GM18520 (cell line): Measurements from ENCODE around the gene GTF2H2.
"Not testable (repeated sequence)": the region's sequence is repeated elsewhere in the genome, so short reads cannot be mapped to it uniquely, and the experiment has no call there.

ENCODE experiments used
- ATAC-seq: cut with Tn5 transposase; IDR thresholded peaks from one replicate; pipeline ENCODE4 v1.9.1; 2021; ENCODE audit not compliant: unreplicated experiment

Gene GTF2H2

DNA sequence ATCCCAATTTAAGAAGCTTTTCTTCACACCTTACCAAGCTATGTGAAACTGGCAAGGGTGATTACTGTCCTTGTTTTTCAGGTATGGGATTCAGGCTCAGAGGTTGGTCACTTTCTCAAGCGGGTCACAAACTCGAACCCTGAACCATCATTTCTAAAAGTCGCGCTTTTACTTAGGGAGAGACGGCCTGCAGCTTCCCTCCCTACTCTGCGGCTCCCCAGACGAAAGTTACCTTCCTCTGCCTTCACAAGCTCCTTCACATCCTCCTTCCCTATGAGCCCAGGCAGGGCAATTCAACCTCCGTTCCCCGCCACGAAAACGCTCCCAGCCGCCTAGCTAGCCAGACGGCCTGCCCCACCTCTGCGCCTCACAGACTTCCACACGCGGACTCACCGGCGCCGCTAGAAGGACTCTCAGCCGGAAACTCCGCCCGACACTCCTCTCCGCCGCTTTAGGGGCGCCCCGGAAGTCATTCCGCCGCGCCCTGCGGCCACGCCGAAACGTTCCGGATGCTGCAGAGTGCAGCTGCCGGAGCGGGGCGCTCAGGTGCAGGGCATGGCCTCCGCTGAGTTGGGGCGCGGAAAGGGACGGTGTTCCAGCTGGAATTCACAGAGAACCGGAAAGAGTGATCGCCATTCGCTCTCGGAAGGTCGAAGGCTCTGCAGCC, at the start of gene GTF2H2:
TSS of gene GTF2H2 (minus strand) at position 415 of the 667 bp plus-strand sequence. CDS start 4,913 bp downstream, outside the sequence.
- peak; percentile 93 for ATAC-seq

DNA sequence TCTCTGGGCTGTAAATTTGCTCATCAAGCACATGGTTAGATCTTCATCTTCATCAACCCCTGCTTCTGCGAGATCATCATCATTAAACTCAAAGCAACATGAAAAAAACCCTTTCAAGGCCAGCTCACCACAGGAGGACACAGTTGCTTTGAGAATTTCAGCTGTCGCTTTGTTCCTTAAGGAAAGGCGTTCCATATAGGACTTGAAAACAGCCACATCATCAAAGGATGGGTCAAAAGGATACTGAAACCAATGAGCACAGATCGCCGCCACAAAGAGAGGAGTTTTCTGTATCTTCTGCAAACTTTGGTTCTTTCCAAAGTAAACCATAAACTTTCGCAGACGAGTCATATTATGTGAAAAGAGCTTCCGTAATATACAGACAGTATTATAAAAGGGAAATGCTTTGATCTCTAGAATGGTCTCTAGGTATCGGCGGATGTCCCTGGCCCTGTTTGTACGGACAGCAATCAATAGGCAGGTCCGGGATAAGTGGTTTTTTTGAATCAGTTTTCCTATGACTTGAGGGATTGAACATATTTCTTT, 42.3 kb upstream of the GTF2H2 start:
- not testable (repeated sequence) for ATAC-seq

DNA sequence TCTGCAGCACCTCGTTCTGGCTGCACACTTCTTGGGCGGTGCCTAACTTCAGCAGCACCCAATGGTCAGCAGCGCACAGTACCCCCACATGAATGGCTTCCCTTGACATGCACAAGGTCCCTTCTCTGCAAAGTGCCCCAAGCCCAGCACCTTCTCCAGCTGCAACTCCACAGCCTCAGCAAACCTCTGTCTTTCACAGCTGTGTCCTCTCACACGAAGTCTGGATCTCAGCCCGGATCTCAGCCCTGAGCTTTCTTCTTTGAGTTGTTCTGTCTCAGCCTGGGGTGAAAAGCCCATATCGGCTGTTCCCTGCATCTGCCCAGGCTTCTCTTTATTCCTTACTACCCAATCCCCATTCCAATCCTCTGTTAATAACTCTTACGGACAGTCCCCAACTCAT, 32.5 kb upstream of the GTF2H2 start:
- ATAC-seq, result not testable (repeated sequence)

DNA sequence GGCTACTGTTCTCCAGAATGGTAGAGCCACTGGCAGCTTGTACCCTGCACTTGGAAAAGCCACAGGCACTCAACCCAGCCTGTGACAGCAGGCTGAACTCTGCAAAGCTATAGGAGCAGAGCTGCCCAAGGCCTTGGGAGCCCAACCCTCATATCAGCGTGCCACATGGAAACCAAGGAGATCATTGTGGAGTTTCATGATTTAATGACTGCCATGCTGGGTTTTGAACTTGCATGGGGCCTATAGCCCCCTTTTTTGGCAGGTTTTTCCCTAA, 30.4 kb upstream of the GTF2H2 start:
- ATAC-seq, result not testable (repeated sequence)

DNA sequence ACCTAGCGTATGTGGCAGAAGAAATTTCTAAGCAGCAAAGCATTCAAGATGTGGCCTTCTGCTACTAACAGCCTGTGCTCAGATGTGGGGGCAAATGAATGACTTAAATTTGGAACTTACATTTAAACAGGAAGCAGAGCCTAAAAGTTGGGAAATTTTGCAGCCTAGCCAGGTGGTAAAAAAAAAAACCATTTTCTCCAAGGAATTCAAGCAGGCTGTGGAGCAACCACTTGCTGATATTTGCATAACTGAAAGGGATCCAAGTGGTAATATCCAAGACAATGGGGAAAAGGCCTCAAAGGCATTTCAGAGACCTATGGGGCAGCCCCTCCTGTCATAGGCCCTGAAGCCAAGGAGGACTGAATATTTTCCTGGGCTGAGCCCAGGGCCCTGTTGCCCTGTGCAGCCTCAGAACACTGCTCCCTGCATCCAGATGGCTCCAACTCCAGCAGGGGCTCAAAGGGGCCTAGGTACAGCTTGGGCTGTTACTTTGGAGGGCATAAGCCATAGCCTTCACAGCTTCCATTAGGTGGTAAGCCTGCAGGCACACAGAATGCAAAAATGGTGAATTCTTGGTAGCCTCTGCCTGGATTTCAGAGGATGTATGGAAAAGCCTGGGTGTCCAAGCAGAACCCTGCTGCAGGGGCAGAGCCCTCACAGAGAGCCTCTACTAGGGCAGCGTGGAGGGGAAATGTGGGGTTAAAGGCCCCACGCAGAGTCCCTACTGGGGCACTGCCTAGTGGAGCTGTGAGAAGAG, 29.9 kb upstream of the GTF2H2 start:
- ATAC-seq, result not testable (repeated sequence)

DNA sequence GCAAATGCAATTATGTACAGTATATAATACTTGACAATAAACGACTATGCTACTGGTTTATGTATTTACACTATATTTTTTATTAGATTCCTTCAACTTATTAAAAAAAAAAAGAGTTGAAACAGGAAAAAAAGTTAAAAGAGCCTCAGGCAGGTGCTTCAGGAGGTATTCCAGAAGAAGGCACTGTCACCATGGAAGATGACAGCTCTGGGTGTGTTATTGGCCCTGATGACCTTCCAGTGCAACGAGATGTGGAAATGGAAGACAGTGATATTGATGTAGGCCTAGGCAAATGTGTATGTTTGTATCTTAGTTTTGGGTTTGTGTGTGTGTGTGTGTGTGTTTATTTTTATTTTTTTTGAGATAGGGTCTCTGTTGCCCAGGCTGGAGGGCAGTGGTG, 22.3 kb upstream of the GTF2H2 start:
- ATAC-seq, result not testable (repeated sequence)

DNA sequence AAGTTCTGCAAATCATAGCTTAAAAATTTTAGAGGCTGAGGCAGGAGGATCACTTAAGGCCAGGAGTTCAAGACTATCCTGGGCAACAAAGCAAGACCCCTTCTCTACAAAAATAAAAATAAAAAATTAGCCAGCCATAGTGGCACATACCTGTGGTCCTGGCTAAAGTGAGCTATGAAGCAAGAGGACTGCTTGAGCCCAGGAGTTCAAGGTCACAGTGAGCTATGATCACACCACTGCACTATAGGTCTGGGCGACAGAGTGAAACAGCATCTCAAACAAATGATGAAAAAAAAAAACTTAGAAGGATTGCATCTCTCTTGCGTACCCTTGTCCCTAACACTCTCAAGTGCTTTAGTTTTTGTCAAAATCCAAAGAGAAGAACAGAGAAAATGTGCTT, 21.3 kb upstream of the GTF2H2 start:
- not testable (repeated sequence) for ATAC-seq

DNA sequence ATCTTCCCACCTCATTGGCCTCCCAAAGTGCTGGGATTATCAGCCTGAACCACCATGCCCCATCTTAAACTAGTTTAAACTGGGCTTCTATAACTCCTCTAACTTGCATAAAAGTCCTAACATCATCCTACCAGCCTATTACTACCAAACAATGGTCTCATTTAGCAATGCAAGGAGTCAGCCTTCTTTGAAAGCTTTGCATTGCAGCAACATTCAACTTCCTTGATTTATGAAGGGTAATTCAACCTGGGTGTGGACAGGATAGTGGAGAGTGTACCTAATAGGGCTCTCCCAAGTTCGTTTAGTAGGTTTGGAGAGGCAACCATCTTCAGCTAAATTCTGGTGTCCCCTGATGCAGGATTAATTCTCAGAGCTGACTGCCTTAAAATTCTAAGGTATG, 18.7 kb upstream of the GTF2H2 start:
- ATAC-seq, result not testable (repeated sequence)

DNA sequence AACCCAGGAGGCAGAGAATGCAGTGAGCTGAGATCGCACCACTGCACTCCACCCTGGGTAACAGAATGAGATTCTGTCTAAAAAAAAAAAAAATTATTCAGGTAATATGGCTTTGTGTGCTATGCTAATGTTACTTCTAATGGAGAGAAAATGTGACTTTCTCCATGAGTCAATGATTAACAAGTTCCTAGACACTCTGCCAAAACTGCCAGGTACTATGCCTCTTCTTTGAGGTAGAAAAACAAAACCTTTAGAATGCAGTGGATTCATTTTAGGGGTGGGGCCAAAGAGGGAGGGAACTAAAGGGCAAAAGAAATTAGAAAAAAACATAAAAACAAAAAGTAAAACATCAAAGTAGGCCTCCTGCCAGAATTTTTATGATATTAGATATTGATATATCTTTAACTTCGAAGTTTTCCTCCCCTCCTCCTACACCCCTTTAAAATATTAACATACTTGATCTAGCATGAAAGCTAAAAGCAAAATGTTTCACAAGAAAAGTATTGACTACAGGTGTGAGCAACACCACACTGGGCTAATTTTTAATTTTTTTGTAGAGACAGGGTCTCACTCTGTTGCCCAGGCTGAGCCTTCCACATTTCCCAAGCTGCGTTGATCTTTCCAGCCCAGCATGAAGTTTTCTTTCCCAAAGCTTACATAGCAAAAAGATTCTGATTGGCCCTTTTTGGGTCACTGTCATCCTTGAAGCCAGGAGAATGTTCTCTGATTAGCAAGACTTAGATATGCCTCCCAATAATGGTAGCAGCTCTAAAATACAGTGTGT, 17.0 kb upstream of the GTF2H2 start:
- ATAC-seq, result not testable (repeated sequence)

DNA sequence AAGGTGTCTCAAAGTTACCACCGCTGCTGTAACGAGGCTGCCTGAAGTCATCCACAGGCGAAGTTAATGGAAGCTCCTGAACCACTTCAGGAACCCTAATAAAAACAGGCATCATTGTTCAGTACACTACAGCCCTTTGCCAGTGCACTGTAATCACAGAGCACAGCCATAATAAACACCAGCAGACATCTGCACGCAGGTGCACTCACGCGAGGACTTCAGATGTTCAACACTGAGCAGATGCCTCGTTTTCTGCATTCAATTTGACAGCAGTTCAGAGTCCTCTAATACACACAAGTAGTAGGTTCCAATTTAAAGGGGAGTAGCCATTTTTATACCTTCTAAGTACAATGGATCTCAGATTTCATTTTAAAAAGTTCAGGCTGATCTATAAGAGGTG, 15.4 kb upstream of the GTF2H2 start:
- ATAC-seq, result not testable (repeated sequence)

DNA sequence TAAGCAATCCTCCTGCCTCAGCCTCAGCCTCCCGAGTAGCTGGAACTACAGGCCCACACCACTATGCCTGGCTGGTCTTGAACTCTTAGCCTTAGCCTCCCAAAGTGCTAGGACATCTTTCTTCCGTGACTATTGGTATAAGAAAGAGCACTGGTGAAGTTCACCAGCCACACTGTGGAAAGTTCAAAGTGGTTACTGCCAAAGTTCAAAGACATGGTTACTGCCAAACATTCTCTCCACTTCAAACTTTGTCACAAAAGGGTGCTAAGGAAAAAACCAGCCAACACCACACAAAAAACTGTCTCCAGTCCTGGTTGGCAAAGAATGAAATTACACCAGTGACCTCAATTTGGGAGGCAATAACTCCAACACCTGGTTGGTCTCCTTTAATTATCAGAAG, 14.9 kb upstream of the GTF2H2 start:
- not testable (repeated sequence) for ATAC-seq

DNA sequence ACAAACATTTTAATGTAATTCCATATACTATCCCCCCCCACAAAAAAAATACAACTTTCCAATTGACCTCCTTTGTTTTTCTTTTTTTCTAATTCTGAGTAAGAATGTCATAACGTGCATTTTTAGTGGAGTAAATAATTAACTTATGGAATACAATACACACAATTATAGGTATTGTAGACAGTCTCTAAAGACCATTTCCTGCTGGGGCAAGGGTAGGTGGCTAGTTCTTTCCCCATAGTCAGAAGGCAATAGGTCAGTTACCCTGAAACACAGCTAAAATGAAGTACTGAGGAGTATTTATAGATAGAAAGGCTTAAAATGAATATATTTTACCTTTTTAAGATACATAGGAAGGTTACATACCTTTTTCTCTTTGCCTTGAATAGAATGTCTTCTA, 6.2 kb downstream of the GTF2H2 start:
- ATAC-seq, result not testable (repeated sequence)

DNA sequence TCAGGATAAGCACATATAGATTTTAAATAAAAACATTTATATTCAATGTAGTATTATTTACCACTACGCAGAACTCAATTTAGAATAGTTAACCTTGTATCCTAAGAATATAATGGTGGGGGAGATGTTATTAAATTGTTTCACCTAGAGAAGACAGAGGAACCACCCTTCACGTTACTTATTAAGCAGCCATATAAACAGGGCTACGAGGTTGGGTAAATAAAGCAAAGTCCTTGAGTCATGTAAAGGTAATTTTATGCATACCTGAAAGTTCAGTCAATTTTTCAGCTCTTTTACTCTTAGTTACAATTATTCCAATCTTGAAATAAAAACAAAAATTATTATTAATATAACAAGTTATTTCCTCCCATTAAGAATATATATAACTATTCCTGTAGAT, 8.1 kb downstream of the GTF2H2 start:
- ATAC-seq, result not testable (repeated sequence)

DNA sequence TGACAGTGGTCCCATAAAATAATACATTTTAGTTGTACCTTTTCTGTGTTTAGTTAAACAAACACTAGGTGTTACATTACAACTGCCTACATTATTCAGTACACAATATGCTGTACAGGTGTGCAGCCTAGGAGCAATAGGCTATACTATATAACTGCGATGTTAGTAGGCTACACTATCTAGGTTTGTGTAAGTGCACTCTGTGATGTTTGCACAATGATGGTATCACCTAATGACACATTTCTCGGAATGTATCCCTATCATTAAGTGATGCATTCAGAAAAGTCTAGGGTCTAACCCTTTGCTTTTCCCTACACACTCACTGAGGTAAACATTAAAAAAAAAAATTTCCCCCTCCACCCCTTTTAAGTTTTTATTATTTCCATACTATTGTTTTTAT, 22.7 kb downstream of the GTF2H2 start:
- not testable (repeated sequence) for ATAC-seq

DNA sequence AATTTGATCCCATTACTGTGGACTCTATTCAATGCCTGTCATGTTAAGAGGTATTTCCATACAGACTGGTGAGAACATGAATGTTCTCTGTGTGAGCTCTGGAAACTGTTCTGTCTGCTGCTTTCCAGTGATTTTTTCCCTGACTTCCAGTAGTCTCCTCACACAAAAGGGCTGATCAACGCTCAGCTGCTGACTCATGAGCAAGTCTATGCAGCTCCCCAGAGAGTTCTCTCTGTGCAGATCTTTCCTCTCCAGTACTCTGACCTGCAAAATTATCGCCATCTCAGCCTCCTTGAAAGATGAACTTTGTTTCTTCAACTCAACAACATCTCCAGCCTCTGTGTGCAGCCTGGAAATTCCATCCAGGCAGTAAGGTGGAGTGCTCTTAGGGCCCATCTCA, 23.3 kb downstream of the GTF2H2 start:
- ATAC-seq, result not testable (repeated sequence)

DNA sequence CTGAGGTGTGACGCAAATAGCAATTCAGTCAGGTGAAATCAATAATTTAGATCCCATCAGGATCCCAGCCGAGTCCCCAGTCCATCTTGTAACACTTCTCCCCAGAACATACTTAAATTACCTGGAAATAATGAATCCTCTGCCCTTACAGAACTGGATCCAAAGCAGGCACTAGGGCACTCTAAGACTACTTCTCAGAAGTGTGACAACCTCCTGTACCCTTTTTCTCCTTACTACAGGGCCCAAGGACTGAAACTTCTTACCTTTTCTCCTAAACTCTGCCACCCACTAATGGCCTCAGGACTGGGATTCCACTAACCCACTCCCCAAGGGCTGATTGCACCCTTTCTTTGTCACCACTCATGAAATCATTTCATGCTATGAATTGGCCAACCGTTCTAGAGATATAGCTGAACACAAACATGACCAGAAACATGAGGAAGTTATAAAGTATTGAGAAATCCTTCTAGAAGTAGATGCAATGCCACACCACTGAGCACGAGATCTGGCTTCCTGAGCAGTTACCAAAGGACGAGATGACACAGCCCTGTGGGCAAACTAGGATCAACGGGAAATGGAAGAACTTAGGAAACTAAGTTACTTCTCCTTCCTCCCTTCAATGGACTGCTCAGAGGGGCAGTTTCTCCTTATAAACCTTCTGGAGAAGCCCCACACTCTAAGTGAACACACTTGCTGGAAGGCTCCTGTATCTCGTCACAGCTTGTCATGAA, 36.3 kb downstream of the GTF2H2 start:
- ATAC-seq, result not testable (repeated sequence)

DNA sequence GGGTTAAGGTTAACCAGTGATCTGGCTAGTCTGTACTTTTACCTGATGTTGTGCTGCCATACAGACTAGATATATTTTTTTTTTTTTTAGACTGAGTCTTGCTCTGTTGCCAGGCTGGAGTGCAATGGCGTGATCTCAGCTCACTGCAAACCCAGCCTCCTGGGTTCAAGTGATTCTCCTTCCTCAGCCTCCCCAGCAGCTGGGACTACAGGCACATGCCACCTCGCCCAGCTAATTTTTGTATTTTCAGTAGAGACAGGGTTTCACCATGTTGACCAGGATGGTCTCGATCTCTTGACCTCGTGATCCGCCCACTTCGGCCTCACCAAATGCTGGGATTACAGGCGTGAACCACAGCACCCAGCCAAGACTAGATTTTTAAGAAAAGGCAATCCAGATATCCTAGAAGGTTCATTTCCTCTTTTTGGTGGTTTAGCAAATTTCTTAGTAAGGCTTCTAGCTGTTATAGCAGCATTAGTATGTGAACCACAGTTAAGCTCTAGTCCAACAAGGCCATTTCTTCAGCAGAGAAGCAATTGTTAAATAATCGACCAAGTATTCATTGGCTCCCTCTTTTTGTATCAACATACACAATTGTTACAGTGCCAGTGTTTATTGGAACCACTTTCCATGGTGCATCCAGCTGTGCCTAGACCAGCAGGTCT, 42.1 kb downstream of the GTF2H2 start, which contains the start of gene NAIP:
TSS of gene NAIP (minus strand) at position 51 of the 665 bp plus-strand sequence. CDS start 12,424 bp downstream, outside the sequence.
- not testable (repeated sequence) for ATAC-seq

DNA sequence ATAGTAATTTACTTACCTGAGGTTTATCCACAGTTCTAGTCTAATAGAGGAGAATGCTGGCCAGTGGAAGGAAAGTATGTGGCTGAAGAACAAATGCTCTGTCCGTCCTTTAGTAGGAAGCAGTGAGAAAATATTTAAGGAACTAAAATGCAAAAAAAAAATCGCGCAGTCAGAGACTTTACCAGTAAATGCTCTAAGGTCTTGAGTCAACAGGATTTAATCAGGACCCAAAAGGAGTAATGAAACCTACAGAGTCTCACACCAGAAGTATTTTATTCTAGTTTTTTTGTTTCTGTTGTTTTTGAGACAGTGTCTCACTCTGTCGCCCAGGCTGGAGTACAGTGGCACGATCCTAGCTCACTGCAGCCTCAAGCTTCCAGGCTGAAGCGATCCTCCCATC, 46.8 kb downstream of the GTF2H2 start:
- not testable (repeated sequence) for ATAC-seq

DNA sequence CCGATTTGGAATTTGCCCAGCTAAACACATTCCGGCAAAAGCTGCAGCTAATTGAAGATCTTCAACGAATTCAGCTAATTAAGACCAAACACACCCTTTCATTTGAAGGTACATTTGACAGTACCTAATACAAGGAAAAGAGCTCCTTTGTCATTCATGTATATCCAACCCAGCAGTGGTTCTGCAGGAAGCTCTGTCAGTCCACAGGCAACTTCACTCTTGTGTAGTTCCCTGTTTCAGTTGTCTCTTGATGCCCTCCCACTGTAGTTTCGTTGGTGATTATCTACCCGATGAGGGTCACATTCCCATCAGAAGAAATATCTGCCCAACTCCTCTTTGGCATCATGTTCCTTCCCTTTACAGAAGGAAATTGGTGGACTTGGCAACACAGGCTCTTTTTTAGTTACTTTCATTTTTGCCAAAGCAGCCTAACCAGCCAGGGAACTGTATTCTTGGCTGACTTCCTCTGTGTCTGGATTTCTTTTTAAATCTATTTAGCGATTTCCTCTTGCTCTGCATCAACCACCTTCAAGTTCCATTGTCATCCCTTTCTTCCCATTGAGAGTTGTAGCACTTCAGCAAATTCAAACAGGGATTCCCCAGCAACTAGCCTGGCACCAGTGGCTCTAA, 49.0 kb downstream of the GTF2H2 start:
- not testable (repeated sequence) for ATAC-seq

DNA sequence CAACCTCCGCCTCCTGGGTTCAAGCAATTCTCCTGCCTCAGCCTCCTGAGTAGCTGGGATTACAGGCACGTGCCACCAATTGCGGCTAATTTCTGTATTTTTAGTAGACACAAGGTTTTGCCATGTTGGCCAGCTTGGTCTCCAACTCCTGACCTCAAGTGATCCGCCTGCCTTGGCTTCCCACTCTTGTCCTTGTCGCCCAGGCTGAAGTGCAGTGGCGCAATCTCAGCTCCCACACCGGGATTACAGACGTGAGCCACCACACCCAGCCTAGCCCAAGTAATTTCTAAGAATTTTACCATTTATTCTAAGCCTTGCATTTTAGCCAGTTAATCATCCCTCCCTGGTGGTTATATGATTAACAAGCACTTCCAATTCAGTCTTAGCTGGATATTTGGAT, 53.3 kb downstream of the GTF2H2 start:
- ATAC-seq, result no peak
